ENCODE data around the gene ZNF678.

DNA sequence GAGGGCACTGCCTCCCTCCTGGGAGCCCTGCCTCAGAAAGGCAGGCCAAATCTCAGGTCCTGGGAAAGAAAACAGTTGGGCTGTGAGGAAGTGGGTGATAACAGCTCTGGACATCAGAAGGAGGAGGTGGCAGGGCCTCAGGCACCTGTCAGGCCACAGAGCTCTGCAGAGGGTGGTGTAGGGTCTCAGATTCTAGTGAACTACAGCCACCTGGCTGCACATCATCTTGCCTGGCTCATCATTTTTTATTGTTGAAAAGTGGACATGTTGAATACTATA is 15.3 kb upstream of the ZNF678 start:
- TF ChIP-seq, protein P1, sequence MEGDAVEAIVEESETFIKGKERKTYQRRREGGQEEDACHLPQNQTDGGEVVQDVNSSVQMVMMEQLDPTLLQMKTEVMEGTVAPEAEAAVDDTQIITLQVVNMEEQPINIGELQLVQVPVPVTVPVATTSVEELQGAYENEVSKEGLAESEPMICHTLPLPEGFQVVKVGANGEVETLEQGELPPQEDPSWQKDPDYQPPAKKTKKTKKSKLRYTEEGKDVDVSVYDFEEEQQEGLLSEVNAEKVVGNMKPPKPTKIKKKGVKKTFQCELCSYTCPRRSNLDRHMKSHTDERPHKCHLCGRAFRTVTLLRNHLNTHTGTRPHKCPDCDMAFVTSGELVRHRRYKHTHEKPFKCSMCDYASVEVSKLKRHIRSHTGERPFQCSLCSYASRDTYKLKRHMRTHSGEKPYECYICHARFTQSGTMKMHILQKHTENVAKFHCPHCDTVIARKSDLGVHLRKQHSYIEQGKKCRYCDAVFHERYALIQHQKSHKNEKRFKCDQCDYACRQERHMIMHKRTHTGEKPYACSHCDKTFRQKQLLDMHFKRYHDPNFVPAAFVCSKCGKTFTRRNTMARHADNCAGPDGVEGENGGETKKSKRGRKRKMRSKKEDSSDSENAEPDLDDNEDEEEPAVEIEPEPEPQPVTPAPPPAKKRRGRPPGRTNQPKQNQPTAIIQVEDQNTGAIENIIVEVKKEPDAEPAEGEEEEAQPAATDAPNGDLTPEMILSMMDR (IDR thresholded peaks at IDR 0.05 in 4 of 5, conservative IDR thresholded peaks at IDR 0.05 in 1 of 5): no peak
- no peak for TF ChIP-seq POLR2A (IDR thresholded peaks at IDR 0.05)
